Measurements from ENCODE around the gene C1orf159.

DNA sequence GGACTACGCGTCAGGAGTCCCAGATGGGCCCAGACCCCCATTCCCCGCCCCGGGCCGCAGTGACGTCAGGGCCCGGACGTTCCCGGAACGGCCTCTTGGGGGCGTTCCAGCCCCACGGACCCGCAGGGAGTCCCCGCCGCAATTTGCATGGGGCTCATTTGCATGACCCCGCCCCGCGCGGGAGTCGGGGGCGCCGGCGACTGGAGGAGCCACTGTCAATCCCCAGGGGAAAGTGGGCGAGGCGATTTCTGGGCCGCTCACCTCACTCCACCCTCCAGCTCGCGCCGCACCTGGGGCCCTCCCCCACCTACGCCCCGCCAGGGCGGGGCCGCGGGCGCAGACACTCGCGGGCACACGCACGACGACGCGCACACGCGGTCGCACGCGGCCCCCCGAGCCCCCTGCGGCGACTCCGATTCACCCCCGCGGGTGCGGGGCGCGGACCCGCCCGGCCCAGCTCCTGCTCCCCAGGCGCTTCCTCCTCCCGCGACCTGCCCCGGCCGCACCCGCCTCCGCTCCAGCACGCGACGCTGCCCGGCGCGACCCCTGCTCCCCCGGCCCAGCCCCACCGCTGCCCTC is 82.8 kb downstream of the C1orf159 start:
- TF ChIP-seq, protein P1, sequence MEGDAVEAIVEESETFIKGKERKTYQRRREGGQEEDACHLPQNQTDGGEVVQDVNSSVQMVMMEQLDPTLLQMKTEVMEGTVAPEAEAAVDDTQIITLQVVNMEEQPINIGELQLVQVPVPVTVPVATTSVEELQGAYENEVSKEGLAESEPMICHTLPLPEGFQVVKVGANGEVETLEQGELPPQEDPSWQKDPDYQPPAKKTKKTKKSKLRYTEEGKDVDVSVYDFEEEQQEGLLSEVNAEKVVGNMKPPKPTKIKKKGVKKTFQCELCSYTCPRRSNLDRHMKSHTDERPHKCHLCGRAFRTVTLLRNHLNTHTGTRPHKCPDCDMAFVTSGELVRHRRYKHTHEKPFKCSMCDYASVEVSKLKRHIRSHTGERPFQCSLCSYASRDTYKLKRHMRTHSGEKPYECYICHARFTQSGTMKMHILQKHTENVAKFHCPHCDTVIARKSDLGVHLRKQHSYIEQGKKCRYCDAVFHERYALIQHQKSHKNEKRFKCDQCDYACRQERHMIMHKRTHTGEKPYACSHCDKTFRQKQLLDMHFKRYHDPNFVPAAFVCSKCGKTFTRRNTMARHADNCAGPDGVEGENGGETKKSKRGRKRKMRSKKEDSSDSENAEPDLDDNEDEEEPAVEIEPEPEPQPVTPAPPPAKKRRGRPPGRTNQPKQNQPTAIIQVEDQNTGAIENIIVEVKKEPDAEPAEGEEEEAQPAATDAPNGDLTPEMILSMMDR (IDR thresholded peaks at IDR 0.05) = peak; percentile 38 to 74
- TF ChIP-seq POLR2AphosphoS5 (IDR thresholded peaks at IDR 0.05) (no peak), EP300 (IDR thresholded peaks at IDR 0.05) (no peak), POLR2A (IDR thresholded peaks at IDR 0.05) (no peak)
